Putamen (tissue), 1 donor: ENCODE data around the gene CLIP2.
"Not testable (repeated sequence)": the region's sequence is repeated elsewhere in the genome, so short reads cannot be mapped to it uniquely, and the experiment has no call there.

Source experiments
- DNase-seq: peaks from one replicate; pipeline ENCODE4 v3.0.0-alpha.2; 2016; ENCODE audit warnings: low spot score

CLIP2 gene

DNA sequence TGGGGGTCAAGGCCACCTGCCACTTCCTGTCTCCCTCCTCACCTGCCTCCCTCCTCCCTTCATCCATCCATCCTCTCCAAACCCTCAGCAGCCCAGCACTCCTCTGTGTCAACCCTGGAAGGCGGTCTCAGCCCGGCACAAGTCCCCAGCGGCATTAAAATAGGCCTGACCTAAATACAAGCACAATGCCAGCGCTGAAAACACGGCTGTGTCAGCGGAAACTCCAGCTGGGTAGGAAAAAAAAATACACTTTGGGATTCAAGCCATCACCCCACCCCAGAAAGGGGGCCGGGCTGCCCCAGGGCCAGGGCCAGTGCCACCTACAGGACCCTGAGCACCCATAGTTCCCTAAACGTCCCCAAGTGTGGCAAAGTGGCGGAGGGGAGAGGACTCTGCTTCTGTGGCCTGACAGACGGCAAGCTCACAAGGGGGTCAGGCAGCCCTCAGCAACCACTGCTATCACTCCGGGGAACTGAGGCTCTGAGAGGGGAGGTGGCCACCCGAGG is 141.8 kb downstream of the CLIP2 start:
- DNase-seq, result no peak

DNA sequence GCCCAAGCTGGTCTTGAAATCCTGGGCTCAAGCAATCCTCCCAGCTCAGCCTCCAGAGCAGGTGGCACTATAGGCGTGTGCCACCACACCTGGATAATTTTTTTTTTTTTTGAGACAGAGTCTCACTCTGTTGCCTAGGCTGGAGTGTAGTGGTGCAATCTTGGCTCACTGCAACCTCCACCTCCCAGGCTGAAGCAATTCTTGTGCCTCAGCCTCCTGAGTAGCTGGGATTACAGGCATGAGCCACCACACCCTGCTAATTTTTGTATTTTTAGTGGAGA is 148.0 kb downstream of the CLIP2 start:
- not testable (repeated sequence) for DNase-seq

DNA sequence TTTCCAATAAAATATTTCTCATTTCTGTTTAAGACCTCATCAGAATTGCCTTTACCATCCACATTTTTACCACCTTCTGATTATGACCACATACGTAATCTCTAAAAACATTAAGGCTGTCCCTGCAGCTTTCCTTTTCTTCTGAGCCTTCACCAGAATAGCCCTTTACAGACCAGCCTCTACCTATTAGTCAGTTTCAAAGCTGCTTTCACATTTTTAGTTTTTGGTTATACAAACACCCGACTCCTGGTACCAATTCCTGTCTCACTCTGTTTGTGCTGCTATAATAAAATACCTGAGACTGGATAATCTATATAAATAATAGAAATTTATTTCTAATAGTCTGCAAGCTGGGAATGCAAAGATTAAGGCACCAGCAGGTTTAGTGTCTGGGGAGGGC is 149.1 kb downstream of the CLIP2 start:
- no peak for DNase-seq

DNA sequence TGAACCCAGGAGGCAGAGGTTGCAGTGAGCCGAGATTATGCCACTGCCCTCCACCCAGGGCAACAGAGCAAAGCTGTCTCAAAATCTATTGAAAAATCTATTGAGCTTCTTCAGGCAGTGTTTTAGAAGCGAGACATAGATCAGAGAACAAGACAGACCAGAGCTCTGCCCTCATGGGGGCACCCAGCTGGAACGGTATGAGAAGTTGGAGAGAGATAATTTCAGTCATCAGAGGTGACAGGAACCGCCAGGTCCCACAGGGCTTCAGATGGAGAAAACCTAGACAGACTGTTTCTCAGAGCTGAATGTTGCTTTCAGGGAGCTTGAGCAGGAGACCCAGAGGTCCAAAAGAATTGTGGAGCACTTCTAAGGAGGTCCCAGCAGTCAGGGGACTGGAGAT is 150.3 kb downstream of the CLIP2 start:
- no peak for DNase-seq

DNA sequence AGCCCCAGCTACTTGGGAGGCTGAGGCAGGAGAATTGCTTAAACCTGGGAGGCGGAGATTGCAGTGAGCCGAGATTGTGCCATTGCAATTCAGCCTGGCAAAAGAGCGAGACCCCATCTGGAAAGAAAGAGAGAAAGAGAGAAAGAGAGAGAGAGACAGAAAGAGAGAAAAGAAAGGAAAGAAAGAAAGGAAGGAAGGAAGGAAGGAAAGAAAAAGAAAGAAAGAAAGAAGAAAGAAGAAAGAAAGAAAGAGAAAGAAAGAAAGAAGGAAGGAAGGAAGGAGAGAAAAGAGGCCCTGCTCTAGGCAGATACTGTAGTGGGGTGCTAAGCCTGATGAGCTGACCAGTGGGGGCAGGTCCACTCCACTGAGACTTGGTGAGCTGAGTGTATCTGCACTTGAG is 150.9 kb downstream of the CLIP2 start:
- DNase-seq, result not testable (repeated sequence)

DNA sequence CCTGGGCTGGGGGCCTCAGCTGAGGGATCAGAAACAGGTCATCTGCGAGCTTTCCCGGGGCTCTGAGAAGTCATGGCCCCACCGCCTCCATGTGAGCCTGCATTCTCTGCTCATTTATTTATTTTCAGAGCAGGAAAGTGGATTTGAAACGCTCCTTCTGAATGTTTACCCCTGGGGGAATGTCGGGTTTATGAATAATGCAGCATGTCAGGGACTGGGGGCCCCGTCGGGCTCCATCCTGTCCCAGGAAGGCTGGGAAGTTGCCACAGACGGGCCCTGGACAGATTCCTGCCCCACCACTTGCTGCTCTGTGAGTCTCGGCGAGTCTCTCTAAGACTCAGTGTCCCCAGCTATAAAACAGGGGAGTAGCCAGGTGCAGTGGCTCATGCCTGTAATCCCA is 152.6 kb downstream of the CLIP2 start:
- no peak for DNase-seq

DNA sequence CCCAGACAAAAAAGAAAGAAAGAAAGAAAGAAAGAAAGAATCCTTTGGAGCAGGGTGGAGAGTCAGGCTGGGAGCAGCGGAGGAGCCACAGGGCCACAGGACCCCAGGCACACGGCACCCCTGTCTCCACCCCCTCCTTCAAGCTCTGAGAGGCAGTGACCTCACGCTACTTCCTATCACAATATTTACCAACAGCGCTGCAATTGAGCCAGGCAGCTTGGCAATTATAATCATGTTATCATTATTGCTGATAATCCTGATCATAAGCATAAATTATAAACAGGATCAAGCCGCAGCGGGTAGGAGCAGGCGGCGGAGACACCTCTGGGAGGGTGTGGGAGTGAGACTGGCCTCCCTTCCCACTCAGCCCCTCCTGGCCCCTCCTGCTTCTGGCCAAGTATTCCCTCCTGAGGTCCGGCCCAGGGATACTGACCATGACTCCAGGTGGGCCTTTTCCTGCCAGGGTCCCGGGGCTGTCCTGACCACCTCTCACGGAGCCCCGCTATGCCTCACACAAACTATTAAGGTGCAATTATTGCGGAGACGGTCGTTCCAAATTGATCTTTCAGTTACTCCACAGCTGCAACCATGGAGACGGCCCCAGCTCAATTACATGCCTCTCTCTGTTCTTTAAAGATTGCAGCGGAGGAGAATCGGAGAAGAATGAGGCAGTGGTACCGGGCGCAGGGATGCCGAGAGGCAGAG is 154.5 kb downstream of the CLIP2 start:
- DNase-seq, result no peak

DNA sequence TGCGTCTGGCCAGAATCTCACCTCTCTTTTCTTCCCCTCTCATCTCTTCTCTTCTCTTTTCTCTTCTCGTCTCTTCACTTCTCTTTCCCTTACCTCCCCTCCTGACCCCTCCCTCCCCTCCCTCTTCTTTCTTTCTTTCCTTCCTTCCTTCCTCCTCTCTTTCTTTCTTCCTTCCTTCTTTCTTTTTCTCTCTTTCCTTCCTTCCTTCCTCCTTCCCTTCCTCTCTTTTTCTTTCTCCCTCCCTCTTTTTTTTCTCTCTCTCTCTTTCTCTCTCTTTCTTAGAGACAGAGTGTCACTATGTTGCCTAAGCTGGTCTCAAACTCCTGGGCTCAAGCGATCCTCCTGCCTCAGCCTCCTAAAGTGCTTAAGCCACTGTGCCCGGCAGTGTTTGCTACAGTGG is 159.9 kb downstream of the CLIP2 start:
- DNase-seq, result no peak

DNA sequence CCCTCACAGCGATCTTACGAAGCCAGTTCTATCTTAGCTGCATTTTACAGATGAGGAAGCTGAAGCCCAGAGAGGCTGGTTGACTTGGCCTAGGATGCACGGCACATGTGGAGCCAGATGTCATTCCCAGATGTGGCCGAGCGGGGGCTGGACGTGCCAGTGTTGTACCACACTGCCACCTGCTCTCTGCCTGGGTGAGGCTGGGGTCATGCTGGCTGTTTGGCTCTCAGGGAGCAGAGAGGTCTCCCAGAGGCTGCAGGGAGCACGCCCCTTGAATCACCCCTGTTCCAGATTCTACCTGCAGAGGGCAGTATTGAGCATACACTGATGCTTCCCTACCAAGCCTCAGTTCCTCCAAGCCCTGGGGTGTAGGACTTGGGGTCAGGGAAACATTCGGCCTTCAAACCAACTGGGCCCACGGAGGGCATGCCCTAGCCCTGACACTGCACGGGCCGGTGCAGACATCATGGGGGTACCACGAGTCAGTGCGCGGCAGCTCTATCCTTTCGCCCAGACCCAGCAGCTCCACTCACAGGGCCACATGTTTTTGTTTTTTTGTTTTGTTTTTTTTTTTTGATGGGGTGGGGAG is 160.7 kb downstream of the CLIP2 start:
- no peak for DNase-seq

DNA sequence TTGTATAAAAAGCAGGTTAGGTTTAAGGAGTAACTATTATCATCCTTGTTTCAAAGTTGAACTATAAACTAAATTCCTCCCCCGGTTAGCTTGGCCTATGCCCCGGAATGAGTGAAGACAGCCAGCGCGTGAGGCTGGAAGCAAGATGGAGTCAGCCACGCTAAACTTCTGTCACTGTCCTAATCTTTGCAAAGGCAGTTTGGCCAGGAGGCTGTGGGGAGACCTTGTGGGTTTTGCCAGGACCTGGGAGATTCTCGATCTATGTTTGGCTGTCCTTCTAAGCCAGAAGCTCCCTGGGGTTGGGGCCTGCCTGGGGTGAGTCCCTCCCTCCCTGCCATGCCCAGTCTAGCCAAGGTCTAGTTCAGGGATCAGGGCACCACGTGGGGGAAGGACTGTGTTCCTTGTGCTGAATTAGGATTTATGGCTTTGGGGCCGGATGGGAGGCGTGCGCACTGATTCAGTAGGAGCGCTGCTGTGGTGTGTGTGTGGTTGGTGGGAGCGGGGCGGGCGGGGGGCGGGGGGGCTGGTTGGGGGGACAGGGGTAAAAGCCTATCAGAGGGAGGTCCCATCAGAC is 163.6 kb downstream of the CLIP2 start:
- no peak for DNase-seq

DNA sequence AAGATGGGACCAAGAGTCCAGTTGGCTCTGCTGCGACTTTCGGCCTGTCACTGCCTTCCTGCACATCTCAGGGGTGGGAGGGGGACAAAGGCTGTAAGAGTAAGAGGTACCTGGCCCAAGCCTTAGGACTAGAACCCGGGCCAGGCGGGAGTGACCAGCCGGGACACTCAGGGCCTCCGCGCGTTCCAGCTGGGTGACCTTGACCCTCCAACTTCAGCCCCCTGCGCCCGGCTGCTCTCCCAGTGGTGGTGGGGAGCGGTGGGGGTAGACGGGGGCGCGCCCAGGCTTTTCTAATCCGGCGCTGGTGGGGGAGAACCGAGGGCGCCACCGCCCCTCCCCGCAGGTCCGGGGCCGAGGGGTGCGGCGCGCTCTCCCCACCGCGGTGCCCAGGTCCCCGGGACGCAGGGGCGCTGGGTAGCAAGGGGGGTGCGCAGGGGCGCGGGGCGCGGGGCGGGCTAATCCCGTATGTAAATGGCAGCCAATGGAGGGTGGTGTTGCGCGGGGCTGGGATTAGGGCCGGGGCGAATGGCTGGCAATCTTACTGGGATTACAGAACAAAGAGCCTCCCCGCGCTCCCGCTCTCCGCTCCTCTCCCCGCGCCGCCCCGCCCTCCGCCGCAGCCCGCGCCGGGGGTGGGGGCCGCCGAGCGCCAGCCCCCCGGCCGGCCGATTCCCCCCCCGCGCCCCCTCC is 164.3 kb downstream of the CLIP2 start, which contains the start of gene GTF2IRD1:
TSS of gene GTF2IRD1 (plus strand) at position 585 of the 690 bp plus-strand sequence. CDS start 54,175 bp downstream, outside the sequence.
- DNase-seq, result peak; percentile 72

DNA sequence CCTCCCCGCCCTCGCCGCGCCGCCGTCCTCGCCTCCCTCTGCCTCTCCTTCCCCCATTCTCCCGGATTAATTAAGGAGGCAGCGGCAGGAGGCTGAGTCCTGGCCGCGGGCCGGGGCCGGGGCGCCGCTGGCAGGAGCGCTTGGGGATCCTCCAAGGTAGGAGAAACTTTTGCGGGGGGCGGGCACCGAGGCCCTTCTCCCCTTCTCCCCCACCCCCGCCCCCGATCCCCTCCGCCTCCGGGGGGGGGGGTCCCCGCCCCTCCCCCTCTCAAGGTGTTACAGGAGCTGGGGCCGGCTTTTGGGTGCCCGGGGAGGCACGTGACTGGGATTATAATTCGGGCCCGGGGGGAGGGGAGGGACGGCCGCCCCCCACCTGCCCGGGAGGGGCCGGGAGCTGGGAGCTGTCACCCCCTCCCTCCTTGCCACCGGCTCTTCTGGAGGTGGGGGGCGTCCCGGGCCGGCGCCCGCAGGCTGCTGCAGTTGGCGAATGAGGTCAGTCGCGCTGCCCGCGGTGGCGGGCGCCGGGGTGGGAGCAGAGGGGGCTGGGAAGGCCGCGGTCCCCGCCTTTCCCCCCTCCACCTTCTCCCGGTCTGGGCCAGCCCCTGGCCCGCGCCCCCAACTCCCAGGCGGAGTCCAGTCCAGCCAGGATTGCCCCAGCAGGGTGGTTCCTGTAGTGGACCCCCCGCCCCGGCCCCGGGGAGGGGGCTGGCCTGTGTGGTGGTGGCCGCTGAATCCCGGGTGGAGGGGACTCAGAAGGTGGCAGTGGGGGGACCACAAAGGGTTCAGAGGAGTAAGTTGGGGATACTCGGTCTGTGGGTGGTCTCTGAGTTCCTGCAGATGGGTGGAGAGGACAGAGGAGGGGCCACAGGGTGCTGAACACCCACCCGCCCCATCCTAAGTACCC is 165.1 kb downstream of the CLIP2 start:
- DNase-seq, result no peak

DNA sequence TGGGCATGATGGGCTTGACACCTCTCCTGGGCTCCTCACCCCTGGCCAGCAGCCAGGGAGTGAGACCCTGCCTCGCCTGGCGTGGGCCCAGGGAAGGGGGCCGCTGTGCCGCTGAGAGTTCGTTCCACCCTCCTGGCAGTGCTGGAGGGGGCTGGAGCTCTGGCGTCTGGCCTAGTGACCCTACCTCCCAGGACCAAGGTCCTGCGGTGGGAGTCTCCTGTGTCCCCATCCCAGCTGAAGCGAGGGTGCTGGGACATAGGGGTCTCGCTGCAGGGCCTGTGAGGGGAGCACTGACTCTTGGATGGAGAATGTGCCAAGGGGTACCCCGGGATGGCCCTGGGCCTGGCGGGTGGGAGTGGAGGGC is 165.7 kb downstream of the CLIP2 start:
- no peak for DNase-seq

DNA sequence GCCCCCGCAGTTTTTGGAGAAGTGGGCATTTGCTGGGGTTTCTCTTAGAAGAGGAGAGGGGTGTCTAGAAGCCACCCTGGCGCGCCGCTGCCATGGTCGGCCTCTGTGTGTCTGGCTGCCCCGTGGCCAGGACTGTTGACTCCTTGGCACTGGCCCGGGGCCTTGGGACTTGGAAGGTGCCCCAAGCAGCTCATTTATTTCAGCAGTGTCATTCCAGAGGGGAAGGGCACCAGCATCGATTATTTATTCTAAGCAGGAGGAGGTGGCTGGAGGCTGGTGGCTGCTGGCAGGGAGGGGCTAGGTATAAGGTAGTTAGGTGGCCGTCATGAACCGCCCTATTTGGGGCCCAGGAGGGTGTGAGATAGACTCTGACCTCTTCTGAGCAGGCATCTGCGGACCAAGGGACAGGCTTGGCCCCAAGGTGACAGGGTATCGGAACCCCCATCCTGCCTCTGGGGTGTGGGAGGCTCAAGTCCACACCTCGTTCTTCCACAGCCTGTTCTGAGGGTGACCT is 166.1 kb downstream of the CLIP2 start:
- DNase-seq, result no peak
